Thyroid gland (tissue), 4 donors: Measurements from ENCODE around the gene ISM2.

Source experiments
- CTCF ChIP-seq, 6 experiments: fragments of 200-600 bp in 3 of 6; fragments of 450-650 bp in 3 of 6; sonication (generic) in 3 of 6; IDR thresholded peaks; one replicate each; pipeline ENCODE4 v1.5.1; 2016 to 2019; ENCODE audit warnings: antibody characterized with exemption in 6 of 6, mild to moderate bottlenecking in 2 of 6, inconsistent platforms in 1 of 6, moderate library complexity in 1 of 6
- POLR2A ChIP-seq, 2 donors: fragments of 450-650 bp; IDR thresholded peaks; one replicate each; pipeline ENCODE4 v1.6.1; 2017; ENCODE audit warnings: antibody characterized with exemption in 2 of 2, mild to moderate bottlenecking in 2 of 2, moderate library complexity in 1 of 2

- TF ChIP-seq CTCF (IDR thresholded peaks at IDR 0.05) = no peak
- no peak for TF ChIP-seq POLR2A (IDR thresholded peaks at IDR 0.05)
These were observed 3.3 kb downstream of the ISM2 start for GRCh38 chr14:77495334-77495733.
